HUES64 (cell line): ENCODE data around the gene DNAH17.

Experiments used
- H3K27ac ChIP-seq: 2 replicates; pipeline ENCODE4 v1.7.0; 2013; ENCODE audit warnings: low read depth, low read length, inconsistent platforms
- H3K27me3 ChIP-seq: 2 replicates; pipeline ENCODE4 v1.6.1; 2013; ENCODE audit warnings: mild to moderate bottlenecking, low read length; ENCODE audit not compliant: insufficient read depth
- H3K36me3 ChIP-seq: 2 replicates; pipeline ENCODE4 v1.6.1; 2013; ENCODE audit warnings: mild to moderate bottlenecking, low read length; ENCODE audit not compliant: insufficient read depth
- H3K4me1 ChIP-seq: 2 replicates; pipeline ENCODE4 v1.6.1; 2013; ENCODE audit warnings: mild to moderate bottlenecking, low read length, moderate library complexity; ENCODE audit not compliant: insufficient read depth
- H3K4me3 ChIP-seq: 2 replicates; pipeline ENCODE4 v1.5.1; 2013; ENCODE audit warnings: mild to moderate bottlenecking, low read length, moderate library complexity
- H3K9ac ChIP-seq: 2 replicates; pipeline ENCODE4 v1.6.1; 2013; ENCODE audit warnings: mild to moderate bottlenecking, low read depth, low read length
- H3K9me3 ChIP-seq: 2 replicates; pipeline ENCODE4 v1.6.1; 2013; ENCODE audit warnings: low read depth, low read length; ENCODE audit not compliant: insufficient read depth
- WGBS: fragments of 150-250, 120-280 bp; methylation state at CpG from one replicate; pipeline ENCODE4 v1.1.7; 2013; ENCODE audit warnings: missing lambda C conversion rate; 5-methylcytosine and 5-hydroxymethylcytosine counted together

DNAH17 gene

GRCh38 chr17:78526231-78527025, 50.8 kb downstream of the DNAH17 start:
- WGBS, result 94% methylated on average over 29 of the region's 30 CpGs
- Histone ChIP-seq H3K9ac (no peak overlapping the region), H3K4me1 (no peaks in the 10 kb centered on the region), H3K4me3 (no peak overlapping the region), H3K27ac (no peak overlapping the region), H3K9me3 (no peaks in the 10 kb centered on the region), H3K36me3 (no peaks in the 10 kb centered on the region), H3K27me3 (no peaks in the 10 kb centered on the region)

DNA sequence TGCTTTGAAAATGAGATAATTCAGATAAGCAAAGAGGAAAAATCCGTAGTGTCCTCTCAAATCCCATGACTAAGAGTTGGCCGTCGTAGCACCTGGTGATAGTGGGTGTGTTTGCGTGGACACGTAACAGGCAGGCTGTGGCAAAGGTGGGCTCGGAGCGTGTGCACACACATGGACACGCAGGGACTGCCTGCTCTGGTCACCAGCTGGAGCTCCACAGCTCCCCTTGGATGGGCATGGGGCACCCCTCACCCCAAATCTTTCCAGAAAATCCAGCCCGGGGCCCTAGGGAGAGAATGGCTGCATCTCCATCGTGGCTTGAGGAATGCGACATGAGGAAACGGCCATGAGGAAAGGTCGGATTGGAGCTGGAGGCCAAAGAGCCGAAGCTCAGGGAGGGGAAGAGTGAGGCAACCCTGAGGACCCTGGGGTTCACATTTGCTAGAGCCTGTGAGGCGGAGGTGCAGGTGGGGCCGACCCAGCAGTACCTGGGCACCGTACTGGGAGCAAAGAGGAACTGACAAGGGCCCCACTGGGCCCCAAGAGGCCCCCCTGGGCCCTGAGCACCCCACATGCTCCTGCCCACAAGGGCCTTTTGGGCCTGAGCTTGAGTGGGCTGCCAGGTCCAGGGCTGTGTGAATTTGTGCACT, 51.6 kb downstream of the DNAH17 start:
- Histone ChIP-seq H3K36me3 (no peaks in the 10 kb centered on the region), H3K4me3 (no peak overlapping the region), H3K9ac (no peak overlapping the region), H3K4me1 (no peaks in the 10 kb centered on the region), H3K27ac (no peak overlapping the region), H3K27me3 (no peaks in the 10 kb centered on the region), H3K9me3 (no peaks in the 10 kb centered on the region)
- 93% methylated on average over 17 of the region's 17 CpGs for WGBS

GRCh38 chr17:78524870-78525510, 52.2 kb downstream of the DNAH17 start:
- Histone ChIP-seq H3K27me3 (no peaks in the 10 kb centered on the region), H3K9me3 (no peaks in the 10 kb centered on the region), H3K4me1 (no peaks in the 10 kb centered on the region), H3K27ac (no peak overlapping the region), H3K4me3 (no peak overlapping the region), H3K36me3 (no peaks in the 10 kb centered on the region), H3K9ac (no peak overlapping the region)
- WGBS, result 95% methylated on average over 23 of the region's 23 CpGs

DNA sequence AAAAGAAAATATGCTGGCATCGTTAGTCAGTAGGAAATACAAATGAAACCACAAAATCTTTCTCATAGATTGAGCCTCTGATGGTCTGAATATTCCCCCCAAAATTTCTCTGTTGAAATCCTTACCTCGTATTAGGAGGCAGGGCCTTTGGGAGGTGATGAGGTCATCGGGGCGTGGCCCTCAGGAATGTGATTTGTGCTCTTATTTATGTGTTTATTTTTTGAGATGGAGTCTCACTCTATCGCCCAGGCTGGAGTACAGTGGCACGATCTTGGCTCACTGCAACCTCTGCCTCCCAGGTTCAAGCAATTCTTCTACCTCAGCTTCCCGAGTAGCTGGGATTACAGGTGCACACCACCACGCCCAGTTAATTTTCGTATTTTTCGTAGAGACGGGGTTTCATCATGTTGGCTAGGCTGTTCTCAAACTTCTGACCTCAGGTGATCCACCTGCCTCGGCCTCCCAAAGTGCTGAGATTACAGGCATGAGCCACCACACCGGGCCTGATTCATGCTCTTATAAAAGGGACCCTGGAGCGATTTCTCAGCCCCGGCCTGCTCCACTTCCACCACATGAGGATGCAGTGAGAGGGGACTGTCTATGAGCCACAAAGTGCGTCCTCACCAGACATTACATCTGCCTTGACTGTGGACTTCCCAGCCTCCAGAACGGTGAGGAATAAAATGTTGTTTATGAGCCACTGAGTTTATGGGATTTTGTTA, 53.1 kb downstream of the DNAH17 start:
- H3K9me3 ChIP-seq, result no peaks in the 10 kb centered on the region
- H3K9ac ChIP-seq, result no peak overlapping the region
- H3K27ac ChIP-seq, result no peak overlapping the region
- 94% methylated on average over 16 of the region's 17 CpGs for WGBS
- no peaks in the 10 kb centered on the region for H3K36me3 ChIP-seq
- no peaks in the 10 kb centered on the region for H3K4me1 ChIP-seq
- H3K4me3 ChIP-seq, result no peak overlapping the region
- no peaks in the 10 kb centered on the region for H3K27me3 ChIP-seq

DNA sequence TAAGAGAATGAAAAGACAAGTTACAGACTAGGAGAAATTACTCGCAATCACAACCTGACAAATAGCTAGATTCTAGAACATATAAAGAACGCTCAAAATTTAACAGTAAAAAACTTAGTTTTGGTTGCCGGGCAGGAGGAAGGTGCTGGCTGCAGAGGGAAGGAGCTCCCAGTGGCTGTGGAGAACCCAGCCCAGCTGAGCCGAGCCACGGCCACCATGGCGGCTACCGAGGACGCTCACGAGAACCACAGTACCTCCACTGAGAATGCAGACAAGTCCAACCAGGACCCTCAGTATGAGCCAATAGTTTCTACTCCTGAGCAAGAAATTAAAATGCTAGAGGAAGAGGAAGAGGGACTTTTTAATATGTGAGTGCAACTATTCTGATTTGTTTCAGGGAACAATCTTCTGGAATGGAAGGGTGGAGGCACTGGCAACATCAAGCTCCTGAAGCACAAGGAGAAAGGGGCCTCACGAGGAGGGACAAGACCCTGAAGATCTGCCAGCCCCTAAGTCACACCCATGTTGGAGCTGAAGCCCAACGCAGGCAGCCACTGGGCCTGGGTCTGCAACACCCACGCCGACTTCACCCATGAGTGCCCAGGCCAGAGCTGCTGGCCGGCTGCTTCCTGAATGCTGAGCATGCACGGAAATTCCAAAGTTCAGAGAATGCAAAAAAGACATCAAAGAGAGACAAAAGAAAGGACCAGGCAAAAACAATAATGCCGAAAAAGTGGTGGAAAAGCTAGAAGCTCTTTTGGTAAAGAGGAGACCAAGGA, 55.0 kb downstream of the DNAH17 start:
- WGBS, result 94% methylated on average over 16 of the region's 16 CpGs
- H3K4me1 ChIP-seq, result no peaks in the 10 kb centered on the region
- H3K27ac ChIP-seq, result no peak overlapping the region
- no peaks in the 10 kb centered on the region for H3K36me3 ChIP-seq
- no peak overlapping the region for H3K4me3 ChIP-seq
- H3K9ac ChIP-seq, result no peak overlapping the region
- H3K9me3 ChIP-seq, result no peaks in the 10 kb centered on the region
- H3K27me3 ChIP-seq, result no peaks in the 10 kb centered on the region

GRCh38 chr17:78517421-78517820, 59.8 kb downstream of the DNAH17 start:
- WGBS, result 88% methylated on average over 2 of the region's 2 CpGs
- Histone ChIP-seq H3K4me1 (no peaks in the 10 kb centered on the region), H3K9ac (no peak overlapping the region), H3K27me3 (no peaks in the 10 kb centered on the region), H3K4me3 (no peak overlapping the region), H3K9me3 (no peaks in the 10 kb centered on the region), H3K36me3 (no peaks in the 10 kb centered on the region), H3K27ac (no peak overlapping the region)

- Histone ChIP-seq H3K27me3 (no peaks in the 10 kb centered on the region), H3K4me3 (no peak overlapping the region), H3K4me1 (no peaks in the 10 kb centered on the region), H3K9me3 (0 out of 2 replicates have a peak, but pooled peaks cover 2% of the 10 kb centered on the region), H3K9ac (no peak overlapping the region), H3K27ac (no peak overlapping the region), H3K36me3 (no peaks in the 10 kb centered on the region)
- 94% methylated on average over 2 of the region's 4 CpGs for WGBS
Observed at GRCh38 chr17:78515480-78515879, 61.7 kb downstream of the DNAH17 start.

DNA sequence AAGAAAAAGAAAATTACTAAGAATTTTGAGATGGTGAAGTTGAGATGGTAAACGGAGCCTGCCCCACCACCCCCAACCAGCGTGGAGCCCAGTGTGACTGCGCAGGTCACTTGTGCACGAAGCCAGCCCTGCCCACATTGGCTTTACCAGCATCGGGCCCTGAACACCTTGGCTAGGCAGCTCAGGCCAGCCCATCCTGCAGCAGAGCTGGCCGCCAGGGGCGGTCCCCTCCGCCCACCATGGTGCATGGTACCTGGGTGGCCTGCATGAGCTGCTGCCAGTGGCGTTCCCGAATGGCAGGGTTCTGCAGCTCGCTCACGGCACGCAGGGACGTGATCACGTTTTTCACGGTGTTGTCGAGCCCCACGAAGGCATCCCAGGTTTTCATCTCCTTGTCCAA, 62.7 kb downstream of the DNAH17 start:
- Histone ChIP-seq H3K4me1 (no peaks in the 10 kb centered on the region), H3K9me3 (0 out of 2 replicates have a peak, but pooled peaks cover 2% of the 10 kb centered on the region), H3K27ac (no peak overlapping the region), H3K27me3 (no peaks in the 10 kb centered on the region), H3K36me3 (no peaks in the 10 kb centered on the region), H3K4me3 (no peak overlapping the region), H3K9ac (no peak overlapping the region)
- 93% methylated on average over 18 of the region's 18 CpGs for WGBS

GRCh38 chr17:78512976-78513375, 64.2 kb downstream of the DNAH17 start:
- WGBS, result 98% methylated on average over 3 of the region's 4 CpGs
- Histone ChIP-seq H3K4me1 (no peaks in the 10 kb centered on the region), H3K4me3 (no peak overlapping the region), H3K9ac (no peak overlapping the region), H3K27me3 (no peaks in the 10 kb centered on the region), H3K27ac (no peak overlapping the region), H3K9me3 (0 out of 2 replicates have a peak, but pooled peaks cover 2% of the 10 kb centered on the region), H3K36me3 (no peaks in the 10 kb centered on the region)

GRCh38 chr17:78510141-78511075, 66.8 kb downstream of the DNAH17 start:
- no peaks in the 10 kb centered on the region for H3K27me3 ChIP-seq
- whole genome bisulfite sequencing, result 88% methylated on average over 28 of the region's 28 CpGs
- 0 out of 2 replicates have a peak, but pooled peaks cover 2% of the 10 kb centered on the region for H3K9me3 ChIP-seq
- H3K4me3 ChIP-seq, result no peak overlapping the region
- H3K27ac ChIP-seq, result no peak overlapping the region
- no peak overlapping the region for H3K9ac ChIP-seq
- no peaks in the 10 kb centered on the region for H3K36me3 ChIP-seq
- no peaks in the 10 kb centered on the region for H3K4me1 ChIP-seq
